ENCODE measurements around the gene CD209.

The CD209 gene

DNA sequence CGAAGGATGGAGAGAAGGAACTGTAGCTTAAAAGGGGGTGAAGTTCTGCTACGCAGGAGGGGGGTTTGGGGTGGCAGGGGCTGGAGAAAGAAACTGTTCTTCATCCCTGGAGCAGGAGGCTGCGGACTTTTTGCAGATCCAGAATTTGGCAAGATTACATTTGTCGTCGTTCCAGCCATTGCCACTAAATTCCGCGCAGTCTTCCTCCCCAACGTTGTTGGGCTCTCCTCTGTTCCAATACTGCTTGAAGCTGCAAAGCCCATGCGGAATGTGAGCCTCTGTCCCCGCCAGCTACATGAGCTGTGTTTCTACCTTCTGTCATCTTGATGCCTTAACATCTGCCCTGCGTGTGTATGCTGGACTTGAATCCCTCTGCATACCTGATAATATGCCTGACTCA is 4.3 kb downstream of the CD209 start:
- no peaks in the 10 kb centered on the region for H3K36me3 ChIP-seq
- no peak for TF ChIP-seq Cebpa-rat (IDR thresholded peaks at IDR 0.05)
- H3K9me3 ChIP-seq = no peaks in the 10 kb centered on the region
- H3K27me3 ChIP-seq = no peaks in the 10 kb centered on the region
- H3K9ac ChIP-seq = no peak overlapping the region
- H3K4me2 ChIP-seq = peak overlapping the region; percentile 45; the same call in 1 of the 2 replicates
- H3K27ac ChIP-seq = no peak overlapping the region
- H4K20me1 ChIP-seq = no peaks in the 10 kb centered on the region
- no peak overlapping the region for H3K4me3 ChIP-seq
- peaks cover 47% of the 10 kb centered on the region for H3K4me1 ChIP-seq

DNA sequence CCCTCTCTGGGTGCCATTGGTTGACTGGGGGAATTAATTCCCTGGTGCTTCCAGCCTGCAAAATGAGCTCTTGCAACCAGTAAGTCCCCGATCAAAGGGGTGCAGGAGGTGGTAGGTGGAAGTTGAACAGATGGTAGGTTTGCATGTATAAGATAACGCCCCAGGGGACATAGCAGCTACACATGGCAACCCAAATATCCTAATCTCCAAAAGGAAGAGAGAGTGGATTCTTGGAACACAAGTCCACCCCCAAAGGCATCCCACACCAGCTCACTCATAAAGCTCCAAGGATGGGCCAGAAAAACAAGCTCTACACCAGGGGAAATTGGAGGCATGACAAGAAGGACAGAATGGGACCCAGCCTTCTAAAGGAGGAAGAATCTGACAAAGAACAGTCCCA is 4.8 kb downstream of the CD209 start:
- Histone ChIP-seq H3K27me3 (no peaks in the 10 kb centered on the region), H4K20me1 (no peaks in the 10 kb centered on the region)

DNA sequence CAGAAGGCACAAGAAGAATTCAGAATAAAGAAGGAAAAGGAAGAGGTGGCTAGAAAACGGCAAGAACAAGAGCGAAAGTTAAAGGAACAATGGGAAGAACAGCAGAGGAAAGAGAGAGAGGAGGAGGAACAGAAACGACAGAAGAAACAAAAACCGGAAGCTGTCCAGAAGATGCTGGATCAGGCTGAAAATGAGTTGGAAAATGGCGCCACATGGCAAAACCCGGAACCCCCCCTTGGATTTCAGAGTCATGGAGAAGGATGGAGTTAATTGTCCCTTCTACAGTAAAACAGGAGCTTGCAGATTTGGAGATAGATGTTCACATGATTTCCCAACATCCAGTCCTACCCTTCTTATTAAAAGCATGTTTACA is 6.7 kb downstream of the CD209 start:
- H3K27me3 ChIP-seq = no peaks in the 10 kb centered on the region
- TF ChIP-seq Cebpa-rat (IDR thresholded peaks at IDR 0.05) = no peak
- H3K9me3 ChIP-seq = no peaks in the 10 kb centered on the region
- H3K4me1 ChIP-seq = peaks cover 40% of the 10 kb centered on the region
- H3K27ac ChIP-seq = no peak overlapping the region
- no peak overlapping the region for H3K4me3 ChIP-seq
- H3K9ac ChIP-seq = no peak overlapping the region
- H3K4me2 ChIP-seq = no peak overlapping the region
- H4K20me1 ChIP-seq = no peaks in the 10 kb centered on the region
- H3K36me3 ChIP-seq = no peaks in the 10 kb centered on the region

More for the DNA sequence above, 4.8 kb downstream of the CD209 start:
- Histone ChIP-seq H3K9me3 (no peaks in the 10 kb centered on the region), H3K4me3 (no peak overlapping the region), H3K4me2 (0 out of 2 replicates have a peak overlapping the region, but pooled peaks have one; percentile 8), H3K27ac (no peak overlapping the region), H3K36me3 (no peaks in the 10 kb centered on the region), H3K4me1 (peaks cover 44% of the 10 kb centered on the region), H3K9ac (no peak overlapping the region)
- TF ChIP-seq Cebpa-rat (IDR thresholded peaks at IDR 0.05) = no peak

DNA sequence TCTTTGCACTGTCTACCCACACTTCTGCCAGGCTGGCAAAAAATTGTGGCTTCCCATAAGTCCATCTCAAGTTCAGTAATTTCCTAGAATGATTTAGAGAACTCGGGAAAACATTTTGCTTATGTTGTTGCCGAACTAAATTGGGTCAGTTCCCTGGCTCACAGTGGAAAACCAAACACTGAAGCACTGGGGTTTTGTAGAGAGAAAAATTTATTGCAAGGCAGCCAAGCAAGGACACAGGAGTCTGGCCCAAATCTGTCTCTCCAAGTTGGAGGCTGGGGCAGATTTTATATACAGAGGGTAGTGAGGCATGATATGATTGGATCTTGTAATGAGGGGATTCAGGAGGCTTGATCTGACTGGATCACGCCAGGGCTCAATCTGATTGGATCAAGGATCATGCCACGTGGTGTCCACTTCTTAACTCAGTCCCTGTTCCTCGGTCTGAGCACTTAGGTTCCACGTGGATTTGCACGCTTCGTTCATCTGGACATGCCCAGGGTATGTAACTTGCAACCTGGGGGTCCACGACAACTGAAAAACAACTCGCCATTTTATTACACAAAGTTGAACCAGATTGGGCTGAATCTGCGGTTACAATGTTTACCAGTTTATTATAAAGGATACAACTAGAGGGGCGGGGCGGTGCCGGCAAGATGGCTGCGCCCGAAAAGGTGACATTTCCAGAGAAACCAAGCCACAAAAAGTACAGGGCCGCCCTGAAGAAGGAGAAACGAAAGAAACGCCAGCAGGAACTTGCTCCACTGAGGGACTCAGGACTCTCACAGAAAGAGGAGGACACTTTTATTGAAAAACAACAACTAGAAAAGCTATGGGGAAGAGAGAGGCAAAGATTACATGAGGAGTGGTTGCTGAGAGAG is 7.3 kb downstream of the CD209 start:
- H4K20me1 ChIP-seq = no peaks in the 10 kb centered on the region
- no peaks in the 10 kb centered on the region for H3K9me3 ChIP-seq
- peak overlapping the region; percentile 54 for H3K4me2 ChIP-seq
- TF ChIP-seq Cebpa-rat (IDR thresholded peaks at IDR 0.05) = no peak
- peaks cover 39% of the 10 kb centered on the region for H3K4me1 ChIP-seq
- no peak overlapping the region for H3K4me3 ChIP-seq
- no peaks in the 10 kb centered on the region for H3K36me3 ChIP-seq
- H3K27ac ChIP-seq = no peak overlapping the region
- no peak overlapping the region for H3K9ac ChIP-seq
- no peaks in the 10 kb centered on the region for H3K27me3 ChIP-seq

DNA sequence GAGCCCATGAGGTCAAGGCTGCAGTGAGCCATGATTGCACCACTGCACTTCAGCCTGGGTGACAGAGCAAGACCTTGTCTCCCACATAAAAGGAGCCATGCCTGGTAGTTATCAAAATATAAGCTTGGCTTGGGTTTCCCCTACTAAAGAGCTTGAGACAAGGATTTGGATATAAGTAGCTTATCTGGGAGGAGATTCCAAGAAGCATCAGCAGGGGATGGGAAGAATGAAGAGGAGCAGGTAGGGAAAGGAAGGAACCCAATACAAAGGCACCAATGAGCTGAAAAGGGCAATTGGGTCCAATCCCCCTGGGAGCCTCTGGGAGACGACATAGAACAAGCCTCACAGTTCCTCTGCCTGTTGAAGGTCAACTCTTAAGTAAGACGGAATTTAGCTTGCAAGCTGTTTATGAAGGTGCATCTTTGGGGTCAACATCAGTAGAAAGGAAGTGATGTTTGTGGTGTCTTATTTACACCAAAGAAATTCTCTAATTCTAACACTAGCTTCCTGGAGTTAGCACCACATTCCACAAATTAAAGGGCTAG is 8.1 kb downstream of the CD209 start:
- Histone ChIP-seq H3K27ac (no peak overlapping the region), H3K9me3 (no peaks in the 10 kb centered on the region), H4K20me1 (no peaks in the 10 kb centered on the region), H3K4me1 (peaks cover 32% of the 10 kb centered on the region), H3K27me3 (no peaks in the 10 kb centered on the region), H3K36me3 (no peaks in the 10 kb centered on the region), H3K9ac (no peak overlapping the region), H3K4me3 (no peak overlapping the region), H3K4me2 (peak overlapping the region; percentile 54)
- no peak for TF ChIP-seq Cebpa-rat (IDR thresholded peaks at IDR 0.05)

DNA sequence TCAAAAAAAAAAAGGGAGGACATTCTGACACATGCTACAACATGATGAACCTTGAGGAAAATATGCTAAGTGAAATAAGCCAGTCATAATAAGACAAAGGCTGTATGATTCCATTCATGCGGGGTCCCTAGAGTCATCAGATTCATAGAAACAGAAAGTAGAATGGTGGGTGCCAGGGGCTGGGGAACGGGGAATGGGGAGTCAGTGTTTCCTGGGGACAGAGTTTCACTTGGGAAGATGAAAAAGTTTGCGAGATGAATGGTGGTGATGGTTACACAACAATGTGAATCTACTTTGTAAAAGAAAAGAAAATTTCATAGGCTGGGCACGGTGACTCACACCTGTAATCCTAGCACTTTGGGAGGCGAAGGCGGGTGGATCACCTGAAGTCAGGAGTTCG is 9.3 kb downstream of the CD209 start:
- H3K9ac ChIP-seq = no peak overlapping the region
- H3K4me3 ChIP-seq = no peak overlapping the region
- H3K27me3 ChIP-seq = no peaks in the 10 kb centered on the region
- H4K20me1 ChIP-seq = no peaks in the 10 kb centered on the region
- H3K9me3 ChIP-seq = no peaks in the 10 kb centered on the region
- no peak overlapping the region for H3K27ac ChIP-seq
- no peak overlapping the region for H3K4me2 ChIP-seq
- no peaks in the 10 kb centered on the region for H3K36me3 ChIP-seq
- TF ChIP-seq Cebpa-rat (IDR thresholded peaks at IDR 0.05) = no peak
- H3K4me1 ChIP-seq = peaks cover 19% of the 10 kb centered on the region

DNA sequence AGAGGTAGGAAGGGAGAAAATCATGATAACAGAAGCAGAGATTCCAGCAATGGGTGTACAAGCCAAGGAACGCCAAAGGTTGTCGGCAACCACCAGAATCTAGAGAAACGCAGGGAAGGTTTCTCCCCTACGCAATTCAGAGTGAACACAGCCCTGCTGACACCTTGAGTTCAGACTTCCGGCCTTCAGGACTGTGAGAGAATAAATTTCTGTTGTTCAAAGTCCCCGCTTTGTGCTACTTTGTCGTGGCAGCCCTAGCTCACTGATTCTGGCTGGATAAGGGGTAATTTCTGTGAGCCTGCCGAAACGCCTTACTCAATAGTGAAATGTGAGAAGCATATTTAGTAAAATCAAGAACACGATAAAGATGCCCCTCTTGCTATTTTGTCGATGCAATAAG is 10.1 kb downstream of the CD209 start:
- Histone ChIP-seq H3K36me3 (no peaks in the 10 kb centered on the region), H3K27ac (no peak overlapping the region), H3K27me3 (peaks cover 4% of the 10 kb centered on the region), H3K4me3 (no peak overlapping the region), H4K20me1 (no peaks in the 10 kb centered on the region), H3K4me1 (peaks cover 12% of the 10 kb centered on the region), H3K9ac (no peak overlapping the region), H3K9me3 (no peaks in the 10 kb centered on the region), H3K4me2 (no peak overlapping the region)
- TF ChIP-seq Cebpa-rat (IDR thresholded peaks at IDR 0.05) = no peak

DNA sequence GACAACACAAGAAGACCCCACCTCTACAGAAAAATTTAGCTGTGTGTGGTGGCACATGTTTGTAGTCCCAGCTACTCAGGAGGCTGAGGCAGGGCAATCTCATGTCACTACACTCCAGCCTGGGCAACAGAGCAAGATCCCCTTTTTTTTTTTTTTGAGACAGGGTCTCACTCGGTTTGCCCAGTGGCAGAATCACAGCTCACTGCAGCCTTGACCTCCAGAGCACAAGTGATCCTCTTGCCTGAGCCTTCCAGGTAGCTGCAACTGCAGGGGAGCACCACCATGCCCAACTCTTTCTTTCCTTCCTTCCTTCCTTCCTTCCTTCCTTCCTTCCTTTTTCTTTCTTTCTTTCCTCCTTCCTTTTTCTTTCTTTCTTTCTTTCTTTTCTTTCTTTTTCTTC is 11.2 kb downstream of the CD209 start:
- no peak overlapping the region for H3K27ac ChIP-seq
- H3K36me3 ChIP-seq = no peaks in the 10 kb centered on the region
- no peak overlapping the region for H3K9ac ChIP-seq
- peaks cover 15% of the 10 kb centered on the region for H3K27me3 ChIP-seq
- H3K4me2 ChIP-seq = no peak overlapping the region
- peaks cover 12% of the 10 kb centered on the region for H3K4me1 ChIP-seq
- no peak for TF ChIP-seq Cebpa-rat (IDR thresholded peaks at IDR 0.05)
- H3K9me3 ChIP-seq = no peaks in the 10 kb centered on the region
- no peaks in the 10 kb centered on the region for H4K20me1 ChIP-seq
- no peak overlapping the region for H3K4me3 ChIP-seq

DNA sequence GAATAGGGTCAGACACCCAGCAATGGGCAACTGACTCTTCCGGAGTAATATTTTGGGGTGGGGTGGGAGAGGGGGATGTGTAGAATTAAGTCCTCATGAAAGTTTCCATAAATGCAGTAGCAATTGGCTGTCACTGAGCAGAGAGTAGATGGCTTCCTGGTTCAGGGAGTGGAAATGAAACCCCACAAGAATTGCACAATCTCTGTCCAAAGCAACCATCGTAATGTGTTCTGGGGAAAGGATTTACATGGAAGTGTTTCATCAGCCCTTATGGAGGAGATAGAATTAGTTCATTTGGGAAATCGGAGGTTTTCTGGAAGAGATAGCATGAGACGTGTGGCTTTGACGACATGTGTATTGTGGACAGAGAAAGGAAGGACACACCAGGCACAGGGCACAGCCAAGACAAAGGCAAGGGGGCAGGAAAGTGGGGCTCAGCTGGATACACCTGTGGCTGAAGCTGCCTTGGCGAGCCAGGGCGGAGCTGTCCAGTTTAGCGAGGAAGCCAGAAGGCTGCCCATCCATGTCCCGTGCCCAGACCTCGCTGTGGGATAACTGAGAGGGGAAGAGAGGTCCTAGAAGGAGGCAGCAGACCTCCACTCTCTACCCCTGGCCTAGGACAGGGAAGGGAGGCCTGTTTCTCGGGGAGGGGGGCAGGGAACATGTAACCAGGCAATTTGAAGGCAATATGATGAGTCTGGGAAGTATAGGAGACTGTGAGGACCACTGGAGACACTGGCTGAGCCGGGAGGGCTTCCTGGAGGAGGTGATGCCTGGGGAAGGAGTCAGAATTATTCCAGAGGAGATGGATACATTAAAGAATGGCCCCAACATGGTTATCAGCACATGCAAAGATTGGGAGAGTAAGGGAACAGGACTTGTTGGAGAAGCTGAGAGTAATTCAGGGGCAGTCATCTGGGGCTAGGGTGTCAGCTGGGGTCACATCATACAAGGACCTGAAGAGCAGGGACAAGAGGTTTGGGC is 12.8 kb downstream of the CD209 start:
- Histone ChIP-seq H3K27ac (no peak overlapping the region), H3K4me3 (no peak overlapping the region), H4K20me1 (no peaks in the 10 kb centered on the region), H3K27me3 (peaks cover 31% of the 10 kb centered on the region), H3K4me1 (peaks cover 7% of the 10 kb centered on the region), H3K9me3 (no peaks in the 10 kb centered on the region), H3K36me3 (no peaks in the 10 kb centered on the region), H3K4me2 (no peak overlapping the region), H3K9ac (no peak overlapping the region)
- TF ChIP-seq Cebpa-rat (IDR thresholded peaks at IDR 0.05) = peak; percentile 48; the same call in 1 of the 2 replicates

Measured in BLaER1 (cell line).